Measurements from ENCODE around the gene DYNLL2.

DNA sequence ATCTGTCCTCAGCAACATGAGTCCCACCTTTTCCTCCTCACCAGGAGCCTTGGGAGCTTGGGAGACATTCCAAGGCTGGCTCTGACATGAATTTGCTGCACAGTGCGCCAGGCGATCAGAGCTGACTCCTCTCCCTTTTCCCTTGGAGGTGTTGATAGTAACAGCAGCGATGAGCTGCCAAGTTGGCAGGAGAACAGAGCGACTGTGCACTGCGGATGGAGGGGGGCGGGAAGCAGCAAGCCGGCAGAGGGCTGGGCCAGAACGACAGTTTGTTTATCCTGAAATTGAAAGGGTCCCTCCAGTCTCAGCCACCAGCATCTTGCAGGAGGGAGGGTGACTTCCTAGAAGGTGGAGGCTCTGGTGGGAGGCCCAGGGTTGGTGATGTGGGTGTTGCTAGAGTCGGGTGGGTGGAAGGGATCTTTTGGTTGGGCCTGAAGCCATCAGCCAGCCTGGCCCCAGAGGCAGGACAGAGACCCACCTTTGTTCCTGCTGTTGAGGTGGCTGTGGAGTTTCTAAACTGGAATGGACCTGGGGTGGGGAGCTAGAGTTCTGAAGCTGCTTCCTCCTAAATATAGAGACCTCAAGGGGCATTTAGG is 22.5 kb upstream of the DYNLL2 start:
- TF ChIP-seq, protein P1, sequence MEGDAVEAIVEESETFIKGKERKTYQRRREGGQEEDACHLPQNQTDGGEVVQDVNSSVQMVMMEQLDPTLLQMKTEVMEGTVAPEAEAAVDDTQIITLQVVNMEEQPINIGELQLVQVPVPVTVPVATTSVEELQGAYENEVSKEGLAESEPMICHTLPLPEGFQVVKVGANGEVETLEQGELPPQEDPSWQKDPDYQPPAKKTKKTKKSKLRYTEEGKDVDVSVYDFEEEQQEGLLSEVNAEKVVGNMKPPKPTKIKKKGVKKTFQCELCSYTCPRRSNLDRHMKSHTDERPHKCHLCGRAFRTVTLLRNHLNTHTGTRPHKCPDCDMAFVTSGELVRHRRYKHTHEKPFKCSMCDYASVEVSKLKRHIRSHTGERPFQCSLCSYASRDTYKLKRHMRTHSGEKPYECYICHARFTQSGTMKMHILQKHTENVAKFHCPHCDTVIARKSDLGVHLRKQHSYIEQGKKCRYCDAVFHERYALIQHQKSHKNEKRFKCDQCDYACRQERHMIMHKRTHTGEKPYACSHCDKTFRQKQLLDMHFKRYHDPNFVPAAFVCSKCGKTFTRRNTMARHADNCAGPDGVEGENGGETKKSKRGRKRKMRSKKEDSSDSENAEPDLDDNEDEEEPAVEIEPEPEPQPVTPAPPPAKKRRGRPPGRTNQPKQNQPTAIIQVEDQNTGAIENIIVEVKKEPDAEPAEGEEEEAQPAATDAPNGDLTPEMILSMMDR (IDR thresholded peaks at IDR 0.05) = no peak
- TF ChIP-seq JUND (IDR thresholded peaks at IDR 0.05) (no peak), RCOR1 (IDR thresholded peaks at IDR 0.05; ENCODE audit: low read length) (no peak), ELF1 (IDR thresholded peaks at IDR 0.05) (no peak), TAF1 (IDR thresholded peaks at IDR 0.05; ENCODE audit: borderline replicate concordance, low read depth, low read length) (no peak), EP300 (IDR thresholded peaks at IDR 0.05; ENCODE audit: borderline replicate concordance in 1 of 2, low read depth in 1 of 2, low read length in 1 of 2) (no peak), MXI1 (IDR thresholded peaks at IDR 0.05; ENCODE audit: low read depth, low read length) (no peak), TCF12 (IDR thresholded peaks at IDR 0.05) (no peak), EZH2phosphoT487 (IDR thresholded peaks at IDR 0.05; ENCODE audit: borderline replicate concordance, low read depth) (no peak), POLR2AphosphoS5 (IDR thresholded peaks at IDR 0.05; ENCODE audit: low read depth, low read length) (no peak), USF2 (IDR thresholded peaks at IDR 0.05; ENCODE audit: borderline replicate concordance, low read depth, low read length) (no peak), YY1 (IDR thresholded peaks at IDR 0.05; ENCODE audit: low read depth) (no peak), SMC3 (IDR thresholded peaks at IDR 0.05; ENCODE audit: low read depth, low read length) (no peak)
- TF ChIP-seq, protein P2, sequence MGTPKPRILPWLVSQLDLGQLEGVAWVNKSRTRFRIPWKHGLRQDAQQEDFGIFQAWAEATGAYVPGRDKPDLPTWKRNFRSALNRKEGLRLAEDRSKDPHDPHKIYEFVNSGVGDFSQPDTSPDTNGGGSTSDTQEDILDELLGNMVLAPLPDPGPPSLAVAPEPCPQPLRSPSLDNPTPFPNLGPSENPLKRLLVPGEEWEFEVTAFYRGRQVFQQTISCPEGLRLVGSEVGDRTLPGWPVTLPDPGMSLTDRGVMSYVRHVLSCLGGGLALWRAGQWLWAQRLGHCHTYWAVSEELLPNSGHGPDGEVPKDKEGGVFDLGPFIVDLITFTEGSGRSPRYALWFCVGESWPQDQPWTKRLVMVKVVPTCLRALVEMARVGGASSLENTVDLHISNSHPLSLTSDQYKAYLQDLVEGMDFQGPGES (IDR thresholded peaks at IDR 0.05; ENCODE audit: low read depth, low read length) = no peak

Data from SK-N-SH (cell line).